Activated CD4-positive, alpha-beta T cell treated with anti-CD3 and anti-CD28 coated beads, Interleukin-2, amount 10 ng/mL, durations not matched to agents 24 days and 14 days (primary cell): ENCODE data around the gene ZNF783. TPM values are rescaled to one million over a fixed set of nuclear protein-coding genes. Genes with fewer than 3 reads are reported as not detected.
"Not testable (repeated sequence)": the region's sequence is repeated elsewhere in the genome, so short reads cannot be mapped to it uniquely, and the experiment has no call there.

Experiments used
- DNase-seq: peaks from one replicate; pipeline ENCODE4 v3.0.0; 2022
- H3K27ac Mint-ChIP-seq: one replicate; pipeline ENCODE4 v1.8.0; 2022; ENCODE audit warnings: mild to moderate bottlenecking, mixed read lengths
- H3K27me3 Mint-ChIP-seq: one replicate; pipeline ENCODE4 v1.8.0; 2022; ENCODE audit warnings: mixed read lengths
- H3K36me3 Mint-ChIP-seq: one replicate; pipeline ENCODE4 v1.8.0; 2022; ENCODE audit warnings: low read depth, mild to moderate bottlenecking, mixed read lengths
- H3K4me1 Mint-ChIP-seq: one replicate; pipeline ENCODE4 v1.8.0; 2021; ENCODE audit warnings: mixed read lengths
- H3K4me3 Mint-ChIP-seq: one replicate; pipeline ENCODE4 v1.8.0; 2022; ENCODE audit warnings: mild to moderate bottlenecking, moderate library complexity, mixed read lengths
- H3K9me3 Mint-ChIP-seq: one replicate; pipeline ENCODE4 v1.8.0; 2021; ENCODE audit warnings: mixed read lengths
- intact Hi-C: fragments of 100-400 bp; cut with micrococcal nuclease; formaldehyde crosslinking; loops from one replicate; pipeline ENCODE4 v1.15.1; 2023
- total RNA-seq: library from RNA; stranded (reverse); gene quantifications from 2 replicates; pipeline ENCODE4 v1.2.3, GENCODE V29; 2022

ZNF783 gene
- 27.2 and 27.4 TPM in 2 replicates for total RNA-seq

DNA sequence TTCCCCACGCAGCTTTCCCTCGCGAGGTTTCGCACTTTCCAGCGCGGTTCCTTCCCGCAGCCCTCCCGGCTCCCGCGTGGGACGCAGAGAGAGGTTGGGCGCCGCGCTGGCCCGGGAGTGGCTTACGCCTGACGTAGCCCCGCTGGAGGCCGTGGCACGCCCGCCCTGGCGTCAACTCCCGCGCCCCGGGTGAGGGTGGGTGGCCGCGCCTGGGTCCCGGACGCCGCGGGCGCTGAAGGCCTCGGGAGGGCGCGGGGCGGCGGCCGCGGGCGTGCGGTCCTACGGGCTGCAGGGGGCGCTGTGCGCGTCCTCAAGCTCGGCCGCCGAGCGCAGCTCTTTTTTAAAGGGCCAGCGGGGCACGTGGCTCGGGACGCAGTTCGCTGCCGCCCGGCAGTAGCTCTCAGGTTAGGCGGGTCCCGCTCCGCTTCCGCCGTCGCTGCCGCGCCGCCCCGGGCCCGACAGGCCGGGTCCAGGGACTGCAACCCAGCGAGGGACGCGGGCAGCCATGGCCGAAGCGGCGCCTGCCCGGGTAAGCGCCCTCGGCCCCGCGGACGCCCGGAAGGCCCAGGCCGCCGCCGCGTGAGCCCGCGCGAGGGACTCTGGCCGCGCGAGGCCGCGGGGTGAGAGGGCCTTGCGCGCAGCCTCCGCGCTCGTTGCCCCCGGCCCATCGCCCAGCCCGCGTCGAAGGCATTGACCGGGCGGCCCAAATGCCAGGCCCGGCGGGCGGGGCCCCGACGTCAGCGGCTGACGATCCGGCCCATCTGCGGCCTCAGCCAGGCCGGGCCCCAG is at the start of gene ZNF783:
ZNF783 (plus strand) TSS at position 368 of the 789 bp plus-strand sequence; CDS start at position 506, 138 bp downstream.
- intact Hi-C loops, result loop anchor here (1.0 to 10.0 kb wide), 7 partner anchors 13 to 235 kb away; partner anchors contain the start of genes PDIA4, ZNF425 and ZNF777
- peak; percentile 96 for DNase-seq
- Mint-ChIP-seq H3K27me3 (no peaks in the 10 kb centered on the region), H3K4me1 (peaks cover 22% of the 10 kb centered on the region), H3K4me3 (peak within 1 kb of the TSS; percentile 85), H3K9me3 (no peaks in the 10 kb centered on the region), H3K27ac (peak within 1 kb of the TSS; percentile 97), H3K36me3 (peaks cover 28% of the 10 kb centered on the region)

DNA sequence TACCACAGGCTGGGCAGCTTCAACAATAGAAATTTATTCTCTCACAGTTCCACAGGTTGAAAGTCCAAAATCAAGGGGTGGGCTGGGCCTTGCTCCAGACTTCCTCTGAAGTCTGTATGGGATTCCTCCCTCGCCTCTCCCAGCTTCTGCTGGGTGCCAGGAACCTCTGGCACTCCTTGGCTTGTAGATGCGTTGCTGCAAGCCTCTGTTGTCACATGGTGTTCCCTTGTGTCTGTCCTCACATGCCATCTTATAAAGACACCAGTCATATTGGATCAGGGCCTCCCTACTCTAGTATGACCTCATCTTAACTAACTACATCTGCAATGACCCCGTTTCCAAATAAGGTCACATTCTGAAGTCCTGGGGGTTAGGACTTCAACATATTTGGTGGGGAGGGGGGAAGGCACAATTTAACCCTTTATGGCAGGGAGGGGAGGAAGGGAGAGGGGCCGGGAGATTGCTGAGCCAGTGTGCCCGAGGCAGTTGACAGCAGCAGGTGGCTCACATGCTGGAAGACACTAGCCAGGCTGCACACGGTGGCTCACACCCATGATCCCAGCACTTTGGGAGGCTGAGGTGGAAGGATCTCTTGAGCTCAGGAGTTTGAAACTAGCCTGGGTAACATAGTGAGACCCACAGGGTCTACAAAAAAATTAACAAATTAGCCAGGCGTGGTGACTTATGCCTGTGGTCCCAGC is 47.8 kb upstream of the ZNF783 start:
- no peaks in the 10 kb centered on the region for H3K27me3 Mint-ChIP-seq
- peaks cover 78% of the 10 kb centered on the region for H3K36me3 Mint-ChIP-seq
- DNase-seq, result no peak
- intact Hi-C loops, result no loop called here
- no peaks in the 10 kb centered on the region for H3K9me3 Mint-ChIP-seq
- H3K27ac Mint-ChIP-seq, result peak overlapping the region; percentile 16
- H3K4me3 Mint-ChIP-seq, result no peak overlapping the region
- peaks cover 11% of the 10 kb centered on the region for H3K4me1 Mint-ChIP-seq

DNA sequence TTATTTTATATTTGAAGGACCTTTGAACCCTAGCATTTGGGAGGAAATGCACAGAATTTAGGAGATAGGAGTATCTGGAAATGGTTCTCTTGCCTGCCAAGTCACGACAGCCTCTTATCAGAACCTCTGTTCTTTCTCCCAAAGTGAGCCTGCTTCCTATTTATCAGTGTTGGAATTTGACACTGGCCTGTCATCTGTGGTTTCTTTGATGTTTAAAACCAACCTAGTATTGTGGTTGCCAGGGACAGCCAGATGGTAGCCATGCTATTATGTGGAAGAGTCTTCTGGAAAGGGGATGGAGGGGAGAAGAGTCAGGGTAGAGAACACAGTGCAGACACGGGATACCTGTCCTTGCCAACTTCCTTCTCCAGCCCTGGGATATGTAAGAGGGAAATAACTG is 45.6 kb upstream of the ZNF783 start:
- H3K9me3 Mint-ChIP-seq, result no peaks in the 10 kb centered on the region
- no peak overlapping the region for H3K27ac Mint-ChIP-seq
- H3K36me3 Mint-ChIP-seq, result peaks cover 68% of the 10 kb centered on the region
- no peak for DNase-seq
- intact Hi-C loops, result no loop called here
- H3K4me3 Mint-ChIP-seq, result no peak overlapping the region
- no peaks in the 10 kb centered on the region for H3K27me3 Mint-ChIP-seq
- H3K4me1 Mint-ChIP-seq, result no peaks in the 10 kb centered on the region

DNA sequence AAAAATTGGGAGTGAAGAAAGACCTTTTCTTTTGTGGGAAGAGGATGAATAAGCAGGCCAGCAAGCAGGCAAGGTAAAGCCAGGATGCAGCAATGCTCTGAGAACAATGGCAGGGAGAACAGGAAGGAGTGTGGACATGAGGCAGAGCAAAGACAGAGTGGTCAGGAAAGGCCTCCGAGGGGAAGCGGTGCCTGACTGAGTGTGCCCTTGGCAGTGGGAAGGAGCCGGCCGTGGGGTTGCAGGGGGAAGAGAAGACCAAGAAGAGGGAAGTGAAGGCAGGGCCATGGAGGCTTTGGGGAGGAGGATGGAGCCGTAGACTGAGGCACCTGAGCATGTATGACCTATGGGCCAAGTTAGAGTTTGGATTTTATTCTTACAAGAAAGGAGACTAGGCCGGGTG is 44.4 kb upstream of the ZNF783 start:
- Mint-ChIP-seq H3K9me3 (no peaks in the 10 kb centered on the region), H3K36me3 (peaks cover 66% of the 10 kb centered on the region), H3K27me3 (no peaks in the 10 kb centered on the region), H3K4me1 (no peaks in the 10 kb centered on the region), H3K4me3 (no peak overlapping the region), H3K27ac (no peak overlapping the region)
- no peak for DNase-seq
- intact Hi-C loops, result no loop called here

DNA sequence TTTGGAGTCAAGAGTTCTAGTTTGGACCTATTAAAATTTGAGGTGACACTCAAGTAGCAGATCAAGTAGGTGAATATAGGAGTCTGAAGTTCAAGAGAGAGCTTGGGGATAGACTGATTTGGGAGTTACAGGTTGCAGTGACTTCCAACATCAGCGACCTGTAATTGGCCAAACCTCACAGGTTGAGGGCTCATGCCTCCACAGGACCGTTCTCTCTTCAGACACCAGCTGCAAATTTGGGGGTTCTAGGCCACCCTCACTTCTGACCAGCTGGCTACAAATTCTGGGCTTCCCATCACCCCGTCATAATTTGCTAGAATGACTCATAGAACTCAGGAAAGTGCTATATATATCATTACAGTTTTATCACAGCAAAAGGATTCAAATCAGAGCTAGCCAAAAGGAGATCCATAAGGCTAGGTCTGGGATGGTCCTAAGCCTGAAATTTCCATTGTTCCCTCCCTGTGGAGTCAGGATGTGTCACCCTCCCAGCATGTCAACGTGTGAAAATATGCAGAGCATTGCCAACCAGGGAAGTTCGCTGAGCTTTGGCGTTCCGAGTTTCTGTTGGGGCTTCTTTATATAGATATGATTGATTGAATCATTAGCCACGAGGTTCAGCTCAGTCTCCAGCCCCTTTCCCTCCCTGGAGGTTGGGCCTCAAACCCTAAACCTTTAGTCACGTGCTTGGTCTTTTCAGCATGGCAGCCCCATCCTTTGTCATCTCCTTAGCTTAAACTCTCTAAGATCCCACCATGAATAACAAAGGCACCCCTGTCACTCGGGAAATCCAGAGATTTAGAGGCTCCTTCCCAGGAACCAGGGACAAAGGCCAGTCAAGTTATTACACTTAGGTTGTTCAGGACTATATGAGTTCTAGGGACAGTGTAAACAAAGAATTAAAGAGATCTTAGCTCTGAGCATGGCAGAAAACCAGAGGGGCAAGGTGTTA is 43.3 kb upstream of the ZNF783 start:
- Mint-ChIP-seq H3K4me3 (no peak overlapping the region), H3K27me3 (no peaks in the 10 kb centered on the region), H3K9me3 (no peaks in the 10 kb centered on the region), H3K27ac (no peak overlapping the region), H3K4me1 (no peaks in the 10 kb centered on the region), H3K36me3 (peaks cover 56% of the 10 kb centered on the region)
- intact Hi-C loops, result no loop called here
- no peak for DNase-seq

DNA sequence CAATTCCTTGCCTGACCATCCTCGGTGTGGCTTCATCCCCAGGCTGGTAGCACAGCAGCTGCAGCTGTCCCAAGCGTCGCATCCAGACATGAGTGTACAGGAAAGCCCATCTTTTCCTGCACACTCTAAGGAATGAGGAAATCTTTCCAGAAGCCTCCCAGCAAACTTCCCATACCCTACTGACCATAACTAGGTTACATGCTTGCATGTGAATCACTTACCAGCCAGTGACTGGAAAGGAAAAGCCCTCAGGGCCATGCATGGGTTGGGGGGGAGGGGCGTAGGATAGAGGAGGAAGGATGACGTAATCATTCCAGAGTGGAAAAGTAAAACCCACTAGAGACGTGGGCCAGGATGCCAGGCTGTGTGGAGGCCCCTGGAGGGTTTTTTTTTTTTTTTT is 41.5 kb upstream of the ZNF783 start:
- intact Hi-C loops, result no loop called here
- no peak overlapping the region for H3K27ac Mint-ChIP-seq
- no peak overlapping the region for H3K4me3 Mint-ChIP-seq
- no peaks in the 10 kb centered on the region for H3K9me3 Mint-ChIP-seq
- H3K27me3 Mint-ChIP-seq, result no peaks in the 10 kb centered on the region
- peaks cover 50% of the 10 kb centered on the region for H3K36me3 Mint-ChIP-seq
- no peak for DNase-seq
- H3K4me1 Mint-ChIP-seq, result no peaks in the 10 kb centered on the region

DNA sequence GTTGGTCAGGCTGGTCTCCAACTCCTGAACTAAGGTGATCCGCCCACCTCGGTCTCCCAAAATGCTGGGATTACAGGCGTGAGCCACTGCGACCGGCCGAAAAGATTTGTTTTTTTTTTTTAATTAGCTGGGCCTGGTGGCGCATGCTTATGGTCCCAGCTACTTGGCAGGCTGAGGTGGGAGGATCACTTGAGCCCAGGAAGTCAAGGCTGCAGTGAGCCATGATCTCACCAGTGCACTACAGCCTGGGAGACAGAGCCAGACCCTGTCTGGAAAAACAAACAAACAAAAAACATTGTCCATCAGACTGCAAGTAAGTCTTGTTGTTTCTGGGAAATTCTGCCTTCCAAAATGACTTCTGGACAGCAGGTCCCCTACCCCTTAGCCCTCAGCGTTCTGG is 38.8 kb upstream of the ZNF783 start:
- DNase-seq, result no peak
- H3K9me3 Mint-ChIP-seq, result no peaks in the 10 kb centered on the region
- peaks cover 33% of the 10 kb centered on the region for H3K36me3 Mint-ChIP-seq
- intact Hi-C loops, result no loop called here
- no peaks in the 10 kb centered on the region for H3K4me1 Mint-ChIP-seq
- H3K4me3 Mint-ChIP-seq, result no peak overlapping the region
- no peak overlapping the region for H3K27ac Mint-ChIP-seq
- no peaks in the 10 kb centered on the region for H3K27me3 Mint-ChIP-seq

DNA sequence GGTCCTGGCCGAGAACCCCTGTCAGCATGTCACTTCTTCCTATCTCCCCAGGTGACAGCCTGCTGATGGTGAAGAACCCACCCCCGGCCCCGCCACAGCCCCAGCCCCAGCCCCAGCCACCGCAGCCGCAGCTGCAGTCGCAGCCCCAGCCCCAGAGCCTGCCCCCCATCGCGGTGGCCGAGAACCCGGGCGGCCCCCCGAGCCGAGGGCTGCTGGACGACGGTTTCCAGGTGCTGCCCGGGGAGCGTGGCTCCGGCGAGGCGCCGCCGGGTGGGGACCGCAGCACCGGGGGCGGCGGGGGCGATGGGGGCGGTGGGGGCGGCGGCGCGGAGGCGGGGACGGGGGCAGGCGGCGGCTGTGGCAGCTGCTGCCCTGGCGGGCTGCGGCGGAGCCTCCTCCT is 38.2 kb upstream of the ZNF783 start:
- H3K36me3 Mint-ChIP-seq, result peaks cover 29% of the 10 kb centered on the region
- no peak overlapping the region for H3K4me3 Mint-ChIP-seq
- no peaks in the 10 kb centered on the region for H3K4me1 Mint-ChIP-seq
- no peak for DNase-seq
- H3K27me3 Mint-ChIP-seq, result no peaks in the 10 kb centered on the region
- no peak overlapping the region for H3K27ac Mint-ChIP-seq
- H3K9me3 Mint-ChIP-seq, result no peaks in the 10 kb centered on the region
- intact Hi-C loops, result no loop called here

DNA sequence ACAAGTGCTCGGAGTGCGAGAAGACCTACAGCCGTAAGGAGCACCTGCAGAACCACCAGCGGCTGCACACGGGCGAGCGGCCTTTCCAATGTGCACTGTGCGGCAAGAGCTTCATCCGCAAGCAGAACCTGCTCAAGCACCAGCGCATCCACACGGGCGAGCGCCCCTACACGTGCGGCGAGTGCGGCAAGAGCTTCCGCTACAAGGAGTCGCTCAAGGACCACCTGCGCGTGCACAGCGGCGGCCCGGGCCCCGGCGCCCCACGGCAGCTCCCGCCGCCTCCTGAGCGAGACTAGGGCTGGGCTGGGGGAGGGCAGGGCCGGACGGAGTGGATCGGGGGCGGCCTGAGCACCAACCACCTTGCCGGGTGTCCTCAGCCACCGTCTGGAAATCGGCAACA is 37.6 kb upstream of the ZNF783 start:
- H3K4me3 Mint-ChIP-seq, result no peak overlapping the region
- H3K36me3 Mint-ChIP-seq, result peaks cover 24% of the 10 kb centered on the region
- DNase-seq, result no peak
- intact Hi-C loops, result no loop called here
- H3K27ac Mint-ChIP-seq, result no peak overlapping the region
- peaks cover 2% of the 10 kb centered on the region for H3K4me1 Mint-ChIP-seq
- no peaks in the 10 kb centered on the region for H3K27me3 Mint-ChIP-seq
- H3K9me3 Mint-ChIP-seq, result no peaks in the 10 kb centered on the region

DNA sequence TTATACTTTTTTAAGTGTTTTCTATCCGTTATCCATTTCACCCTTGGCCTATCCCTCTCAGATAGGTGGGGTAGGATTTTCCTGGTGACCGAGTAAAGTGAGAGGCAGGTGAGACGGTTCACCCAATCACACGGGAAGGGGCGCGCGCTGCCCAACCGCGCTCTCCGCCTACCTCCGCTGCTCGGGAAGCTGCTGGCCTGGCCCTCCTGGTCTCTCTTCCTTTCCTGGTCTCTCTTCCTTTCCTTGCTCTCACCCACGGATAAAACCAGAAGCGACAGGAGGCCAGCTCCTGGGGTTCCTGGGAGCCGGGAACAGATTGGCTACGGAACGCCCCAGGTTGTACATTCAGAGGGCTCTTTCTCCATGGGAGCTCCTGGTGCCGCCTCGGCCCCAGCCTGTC is 36.9 kb upstream of the ZNF783 start:
- Mint-ChIP-seq H3K9me3 (no peaks in the 10 kb centered on the region), H3K36me3 (peaks cover 19% of the 10 kb centered on the region), H3K4me3 (no peak overlapping the region), H3K4me1 (peaks cover 2% of the 10 kb centered on the region), H3K27me3 (no peaks in the 10 kb centered on the region), H3K27ac (no peak overlapping the region)
- intact Hi-C loops, result no loop called here
- no peak for DNase-seq

DNA sequence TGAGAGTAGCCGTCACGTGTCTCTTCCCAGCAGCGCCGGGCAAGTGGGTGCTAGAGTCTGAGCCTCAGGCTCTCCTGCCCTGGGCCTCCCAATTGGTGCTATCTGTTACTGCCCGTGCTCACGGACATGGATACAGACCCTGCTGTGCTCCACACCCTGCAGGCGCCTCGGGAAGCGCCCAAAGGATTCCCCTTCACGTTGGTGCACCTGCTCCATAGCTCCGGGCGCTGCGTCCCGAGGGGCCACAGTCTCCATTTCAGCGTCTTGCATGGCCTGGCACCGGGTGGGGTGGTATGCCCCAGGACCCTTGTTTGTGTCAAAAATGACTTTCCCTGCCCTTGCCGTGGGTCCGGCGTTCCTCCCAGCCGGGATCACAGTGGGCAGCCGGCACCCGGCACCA is 36.3 kb upstream of the ZNF783 start:
- Mint-ChIP-seq H3K36me3 (peaks cover 19% of the 10 kb centered on the region), H3K4me3 (no peak overlapping the region), H3K27ac (no peak overlapping the region), H3K9me3 (no peaks in the 10 kb centered on the region), H3K27me3 (no peaks in the 10 kb centered on the region), H3K4me1 (peaks cover 2% of the 10 kb centered on the region)
- intact Hi-C loops, result no loop called here
- DNase-seq, result no peak

DNA sequence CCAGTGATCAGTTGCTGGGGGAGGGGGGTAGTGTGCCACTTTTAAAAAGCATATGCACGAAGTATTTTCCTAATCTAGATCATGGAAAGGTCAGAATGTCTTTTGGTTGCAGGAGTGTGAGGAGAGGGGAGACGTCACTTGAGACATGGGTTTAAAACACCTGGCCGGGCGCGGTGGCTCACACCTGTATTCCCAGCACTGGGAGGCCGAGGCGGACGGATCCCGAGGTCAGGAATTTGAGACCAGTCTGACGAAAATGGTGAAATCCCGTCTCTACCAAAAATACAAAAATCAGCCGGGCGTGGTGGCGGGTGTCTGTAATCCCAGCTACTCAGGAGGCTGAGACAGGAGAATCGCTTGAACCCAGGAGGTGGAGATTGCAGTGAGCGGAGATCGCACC is 35.6 kb upstream of the ZNF783 start:
- peaks cover 15% of the 10 kb centered on the region for H3K36me3 Mint-ChIP-seq
- intact Hi-C loops, H3K4me1 Mint-ChIP-seq, H3K9me3 Mint-ChIP-seq, H3K27ac Mint-ChIP-seq, H3K27me3 Mint-ChIP-seq, H3K4me3 Mint-ChIP-seq, DNase-seq: not testable (repeated sequence)

DNA sequence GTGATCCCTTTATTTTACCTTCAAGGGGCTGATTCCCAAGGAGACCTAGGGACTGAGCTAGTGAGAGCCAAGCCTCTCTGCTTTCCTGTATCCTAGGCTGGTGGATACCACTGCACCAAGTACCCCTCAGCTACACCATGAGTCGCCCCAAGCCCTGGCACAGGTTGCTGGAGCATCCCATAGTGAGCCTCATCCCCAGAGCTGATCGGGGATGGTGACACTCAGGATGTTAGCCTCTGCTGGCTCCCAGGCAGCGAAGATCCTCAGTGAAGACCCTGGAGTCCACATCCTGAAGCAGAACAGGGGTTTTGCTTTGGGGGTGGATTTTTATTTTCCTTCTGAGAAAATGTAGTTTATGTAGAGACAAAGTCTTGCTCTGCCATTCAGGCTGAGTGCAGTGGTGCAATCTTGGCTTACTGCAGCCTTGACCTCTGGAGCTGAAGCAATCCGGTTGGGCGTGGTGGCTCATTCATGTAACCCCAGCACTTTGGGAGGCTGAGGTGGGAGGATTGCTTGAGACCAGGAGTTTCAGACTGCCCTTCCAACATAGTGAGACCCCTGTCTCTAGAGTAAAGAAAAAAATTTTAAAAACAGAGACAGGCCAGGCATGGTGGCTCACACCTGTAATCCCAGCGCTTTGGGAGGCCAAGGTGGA is 35.0 kb upstream of the ZNF783 start:
- Mint-ChIP-seq H3K9me3 (no peaks in the 10 kb centered on the region), H3K4me3 (no peak overlapping the region), H3K4me1 (peaks cover 2% of the 10 kb centered on the region), H3K27ac (no peak overlapping the region), H3K27me3 (no peaks in the 10 kb centered on the region), H3K36me3 (peaks cover 11% of the 10 kb centered on the region)
- intact Hi-C loops, result no loop called here
- no peak for DNase-seq
